GM19467 (cell line): Measurements from ENCODE around the gene MICAL3.

Source experiments
- ATAC-seq: cut with Tn5 transposase; IDR thresholded peaks from one replicate; pipeline ENCODE4 v1.9.1; 2021; ENCODE audit warnings: mild to moderate bottlenecking, moderate library complexity; ENCODE audit not compliant: unreplicated experiment

Gene MICAL3

DNA sequence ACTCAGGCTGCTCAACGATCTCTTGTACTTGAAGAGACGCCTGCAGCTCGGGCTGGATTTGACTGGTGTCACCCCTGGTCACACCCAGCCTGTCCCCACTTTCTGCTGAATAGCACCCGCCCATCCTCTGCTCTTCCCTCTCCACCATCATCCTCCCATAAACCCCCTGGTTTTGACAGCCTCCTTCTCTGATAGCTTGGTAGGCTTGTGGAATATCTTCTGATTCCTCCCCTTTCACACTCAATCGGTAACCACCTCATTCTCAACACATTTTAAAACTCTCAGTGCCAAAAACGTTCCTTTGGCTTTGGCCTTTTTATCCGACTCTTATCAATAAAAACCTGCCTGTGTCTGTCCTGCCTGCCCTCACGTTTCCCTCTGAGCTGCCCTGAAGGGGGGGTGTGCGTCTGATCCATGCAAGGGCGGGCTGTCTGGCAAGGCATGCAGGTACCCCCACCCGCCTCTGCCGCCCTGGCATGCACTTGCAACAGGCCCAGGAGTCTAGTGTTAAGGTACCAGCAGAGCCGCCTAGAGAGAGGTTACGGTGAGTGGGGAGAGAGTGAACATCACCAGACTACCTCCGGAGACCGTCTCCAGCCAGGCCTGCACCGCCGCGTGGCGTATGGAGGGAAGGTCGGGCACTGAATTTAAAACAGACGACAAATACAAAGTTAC, 198.3 kb downstream of the MICAL3 start:
- ATAC-seq: no peak

GRCh38 chr22:17824457-17824856, 199.9 kb downstream of the MICAL3 start:
- ATAC-seq: no peak

DNA sequence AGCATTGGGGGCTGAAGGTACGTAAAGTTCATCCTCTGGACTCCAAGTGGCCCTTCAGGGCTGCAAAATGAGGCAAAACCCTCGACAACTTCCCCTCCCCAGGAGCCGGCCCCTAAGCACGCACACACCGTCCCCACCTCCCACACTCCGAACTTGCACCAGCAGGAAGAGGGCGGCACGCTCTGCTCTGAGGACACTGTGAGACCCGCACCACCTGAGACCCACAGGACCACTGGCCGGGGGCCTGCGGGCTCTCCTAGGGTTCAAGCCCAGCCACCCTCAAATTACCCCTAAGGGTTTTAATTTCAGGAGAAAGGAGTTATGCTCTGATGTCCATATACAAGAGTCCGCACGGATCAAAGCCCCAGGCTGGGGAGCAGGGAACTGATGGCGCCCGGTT, 200.4 kb downstream of the MICAL3 start:
- ATAC-seq: no peak

DNA sequence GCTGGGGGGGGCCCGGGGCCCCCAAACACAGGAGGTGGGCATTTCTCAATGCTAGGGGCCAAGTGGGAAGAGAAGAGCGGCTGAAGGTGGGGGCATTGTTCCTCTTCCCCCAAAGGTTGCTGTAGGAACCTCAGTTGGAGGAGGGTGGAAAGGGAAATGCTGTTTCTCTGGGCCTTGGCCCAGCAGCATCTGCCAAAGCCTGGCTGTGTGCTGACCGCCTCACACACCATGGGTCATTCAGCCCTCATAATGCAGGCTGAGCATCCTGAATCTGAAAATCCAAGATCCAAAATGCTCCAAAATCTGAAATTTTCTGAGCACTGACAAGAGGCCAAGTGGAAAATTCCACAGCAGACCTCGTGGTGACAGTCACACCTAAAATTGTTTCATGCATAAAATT, 201.1 kb downstream of the MICAL3 start:
- no peak for ATAC-seq

DNA sequence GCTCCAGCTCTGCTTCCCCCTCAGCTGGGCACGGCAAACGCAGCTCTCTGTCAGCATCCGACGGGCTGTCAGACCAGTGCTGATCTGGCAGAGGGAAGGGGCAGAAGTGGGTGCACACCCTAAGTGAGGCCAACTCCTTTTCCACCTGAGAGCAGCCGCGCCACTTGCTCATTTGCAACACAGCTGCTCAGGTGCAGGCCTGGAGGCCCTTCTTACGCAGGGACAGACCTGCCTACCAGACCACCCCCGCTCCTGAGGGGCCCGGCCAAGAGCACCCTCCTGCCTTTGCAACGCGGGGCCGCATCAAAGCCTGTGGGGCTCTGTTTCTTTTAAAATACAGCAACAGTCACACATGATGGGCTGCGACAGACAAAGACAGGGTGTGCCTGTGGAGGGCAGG, 202.3 kb downstream of the MICAL3 start:
- ATAC-seq: no peak

- ATAC-seq: no peak
These were observed 203.4 kb downstream of the MICAL3 start for GRCh38 chr22:17820879-17821439.

DNA sequence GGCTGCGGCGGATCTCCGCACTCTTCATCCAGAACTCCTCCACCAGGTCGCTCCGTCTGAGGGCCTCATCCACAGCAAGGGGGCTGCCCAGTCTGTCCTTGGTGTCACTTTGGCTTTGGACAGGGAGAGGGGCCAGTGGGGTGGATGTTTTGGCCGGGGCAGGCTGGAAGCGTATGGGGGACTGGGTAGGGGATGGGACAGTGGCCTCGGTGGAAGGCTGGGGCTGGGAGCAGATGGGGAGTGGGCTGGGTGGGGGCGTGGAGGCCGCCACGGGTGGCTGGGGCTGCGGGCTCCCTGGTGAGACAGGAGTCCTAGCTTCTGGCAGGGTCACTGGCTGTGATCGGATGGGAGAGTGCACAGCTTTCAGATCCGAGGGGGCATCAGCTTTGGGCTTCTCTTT, 205.7 kb downstream of the MICAL3 start:
- no peak for ATAC-seq

GRCh38 chr22:17818180-17818579, 206.2 kb downstream of the MICAL3 start:
- no peak for ATAC-seq

- no peak for ATAC-seq
These were observed 206.8 kb downstream of the MICAL3 start for GRCh38 chr22:17817511-17818065.

DNA sequence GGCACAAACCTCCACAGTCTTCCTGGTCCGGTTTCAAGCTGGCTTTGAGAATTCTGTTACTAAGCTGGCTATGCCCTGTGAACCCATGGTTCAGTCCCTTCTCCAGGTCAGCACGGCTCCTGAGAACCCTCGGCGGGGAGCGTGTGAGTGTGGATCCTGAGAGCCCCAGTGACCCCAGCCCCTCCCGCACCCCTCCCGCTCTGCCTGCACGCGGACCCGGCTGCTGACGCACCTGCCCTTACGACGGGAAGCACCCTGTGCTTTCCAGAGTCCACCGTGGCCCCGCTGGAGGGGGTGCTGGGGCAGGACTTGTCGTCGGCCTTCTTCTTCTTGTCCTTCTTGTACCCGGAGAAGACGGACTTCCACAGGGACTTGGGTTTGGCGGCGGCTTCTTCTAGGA, 207.3 kb downstream of the MICAL3 start:
- no peak for ATAC-seq

DNA sequence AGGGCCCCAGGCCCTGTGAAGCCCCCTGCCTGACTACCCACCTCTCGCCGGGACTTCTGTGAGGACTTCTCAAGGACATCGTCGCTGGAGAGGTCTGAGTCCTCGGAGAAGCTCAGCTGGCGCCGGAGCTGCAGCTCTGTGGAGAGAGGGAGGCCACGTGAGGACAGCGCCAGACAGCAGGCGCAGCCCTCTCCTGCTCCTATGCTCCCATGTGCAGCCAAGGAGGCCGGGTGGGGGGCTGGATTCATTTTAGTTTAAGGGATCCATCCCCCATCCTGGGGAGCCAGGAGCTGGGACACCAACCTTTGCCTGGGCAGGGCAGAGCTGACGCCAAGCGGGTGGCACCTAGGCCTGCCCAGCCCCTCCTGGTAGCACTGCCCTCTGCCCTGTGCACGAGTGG, 207.7 kb downstream of the MICAL3 start:
- ATAC-seq: no peak

DNA sequence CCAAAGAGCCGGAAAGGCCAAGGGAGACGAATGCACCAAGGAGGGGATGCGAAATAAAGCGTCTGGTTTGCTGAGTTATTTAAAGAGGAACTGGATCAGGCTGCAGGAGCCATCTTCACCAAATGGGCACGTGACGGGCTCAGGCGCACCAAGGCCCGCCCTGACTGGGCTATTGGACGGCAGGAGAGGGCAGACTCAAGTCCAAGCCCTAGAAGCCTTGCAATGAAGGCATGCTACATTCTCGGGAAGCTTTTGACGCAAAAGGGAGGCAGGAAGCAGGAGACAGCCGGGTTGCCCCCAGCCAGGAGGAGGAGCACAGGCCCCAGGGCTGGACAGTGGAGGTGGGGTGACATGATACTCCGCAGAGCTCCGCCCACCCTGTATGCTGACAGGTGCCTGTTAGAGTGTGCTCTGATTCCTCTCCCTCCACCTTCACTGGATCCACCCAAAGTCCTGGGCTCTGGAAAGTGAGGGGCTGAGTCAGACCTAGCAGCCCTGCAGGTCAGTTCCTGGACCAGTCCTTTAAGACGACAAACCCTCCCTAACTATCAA, 208.6 kb downstream of the MICAL3 start:
- no peak for ATAC-seq

GRCh38 chr22:17814830-17815229, 209.5 kb downstream of the MICAL3 start:
- ATAC-seq: no peak

- ATAC-seq: no peak
These were observed 210.3 kb downstream of the MICAL3 start for GRCh38 chr22:17814084-17814483.

- no peak for ATAC-seq
These were observed 213.2 kb downstream of the MICAL3 start for GRCh38 chr22:17811119-17811518.

DNA sequence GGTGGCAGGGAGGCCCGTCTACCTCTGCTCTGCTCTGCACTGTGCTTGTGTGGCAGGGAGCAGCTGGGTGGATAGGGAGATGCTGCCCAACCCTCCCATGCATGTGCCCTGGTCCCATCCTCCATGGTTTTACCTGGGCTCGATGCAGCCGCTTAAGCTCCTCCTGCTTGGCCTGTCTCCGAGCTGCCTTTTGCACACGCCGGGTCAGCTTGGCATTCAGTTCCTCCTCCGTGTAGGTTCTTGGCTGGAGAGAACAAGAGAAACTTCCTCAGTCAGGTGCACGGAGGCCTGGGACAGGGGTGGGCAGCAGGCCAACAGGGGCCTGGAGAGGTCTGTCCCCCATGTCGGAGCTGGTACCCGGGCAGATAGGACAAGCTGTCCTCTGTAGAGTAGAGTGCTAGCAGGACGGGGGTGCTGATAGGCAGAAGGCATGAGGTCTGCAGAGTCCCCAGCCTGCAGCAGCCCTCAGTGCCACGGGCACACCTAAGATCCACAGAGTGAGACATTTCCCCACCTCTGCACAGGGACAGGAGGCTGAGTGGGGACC, 213.7 kb downstream of the MICAL3 start:
- ATAC-seq: no peak

GRCh38 chr22:17808693-17809403, 215.5 kb downstream of the MICAL3 start:
- no peak for ATAC-seq

DNA sequence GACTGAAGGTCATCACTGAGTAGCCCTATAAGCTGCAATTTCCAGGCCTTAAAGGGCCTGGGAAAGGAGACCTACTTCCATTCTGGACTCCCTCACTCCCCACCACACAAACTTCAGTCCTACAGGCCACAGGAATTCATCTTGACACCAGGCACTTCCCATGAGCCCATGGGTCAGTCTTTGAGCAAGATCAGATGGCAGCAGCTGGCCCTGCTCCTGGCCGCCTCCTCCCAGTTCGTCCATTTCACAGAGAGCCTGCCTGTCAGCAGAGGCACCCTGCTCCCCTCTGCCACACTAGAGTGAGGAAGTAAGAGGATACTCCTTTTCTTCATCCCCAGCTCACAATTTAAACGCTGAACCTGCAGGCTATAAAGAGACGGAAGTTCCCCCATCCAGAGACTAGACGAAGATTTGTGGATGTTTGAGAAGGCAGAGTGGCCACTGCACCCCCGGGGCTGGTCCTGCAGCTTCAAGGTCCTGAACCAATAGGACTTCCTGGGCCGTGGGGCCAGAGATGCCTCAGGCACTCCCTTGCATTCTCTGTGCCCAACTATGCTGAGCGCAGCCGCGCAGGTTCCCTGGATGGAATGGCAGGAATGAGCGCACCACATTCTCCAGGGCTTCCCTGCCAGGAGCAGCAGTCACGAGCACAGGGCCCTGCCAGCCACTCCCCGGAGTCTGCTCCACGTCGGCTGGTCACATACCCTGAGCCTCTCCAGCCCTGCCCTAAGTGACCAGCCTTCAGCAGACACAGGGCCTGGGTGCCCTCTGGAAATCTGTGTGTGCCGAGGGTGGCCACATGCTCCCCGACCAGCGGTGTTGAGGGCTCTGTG, 216.6 kb downstream of the MICAL3 start:
- no peak for ATAC-seq

- ATAC-seq: no peak
These were observed 217.3 kb downstream of the MICAL3 start for GRCh38 chr22:17807086-17807485.

- ATAC-seq: no peak
These were observed 217.9 kb downstream of the MICAL3 start for GRCh38 chr22:17806437-17806836.
